ENCODE data around the gene IFIH1.

IFIH1 gene

DNA sequence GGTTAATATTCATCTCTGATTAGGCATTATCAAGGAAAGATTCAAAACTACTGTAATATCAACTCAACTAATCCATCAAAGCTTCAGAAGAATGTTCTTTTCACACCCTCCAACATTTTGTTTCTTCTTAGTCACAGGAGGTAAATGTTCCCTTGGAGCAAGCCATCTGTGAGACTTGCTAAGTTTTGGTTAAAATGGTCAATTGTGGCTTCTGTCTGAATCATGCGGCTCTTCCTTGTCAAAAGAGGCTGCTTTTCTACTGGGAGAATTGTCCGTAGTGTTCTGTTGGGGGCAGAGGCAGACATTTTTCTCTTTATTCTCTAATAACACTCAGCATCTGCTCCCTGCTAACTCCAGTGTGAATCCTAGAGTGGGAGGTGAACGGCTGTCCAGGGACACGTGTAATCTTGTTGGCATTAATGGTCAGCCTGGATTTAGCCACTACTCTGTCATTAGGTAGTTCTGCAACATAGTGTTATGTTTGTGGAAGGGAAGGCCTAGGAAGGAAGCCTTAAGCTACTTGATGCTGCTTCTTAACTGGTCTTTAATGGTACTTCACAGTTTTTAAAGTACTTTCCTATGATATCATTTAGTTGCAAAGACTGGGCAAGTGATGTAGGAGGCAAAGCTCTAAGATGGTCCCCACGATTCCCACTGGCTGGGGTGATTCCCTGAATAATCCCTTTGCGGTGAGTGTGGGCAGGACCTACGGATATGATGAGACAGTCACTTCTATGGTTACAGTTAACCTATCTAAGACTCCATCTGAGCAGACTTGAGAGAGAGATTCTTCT, 52.6 kb downstream of the IFIH1 start:
- no peak overlapping the region for H3K27ac Mint-ChIP-seq
- H3K9me3 Mint-ChIP-seq: no peaks in the 10 kb centered on the region
- TF ChIP-seq CTCF (IDR thresholded peaks at IDR 0.05): no peak
- H3K27me3 Mint-ChIP-seq (ENCODE audit: low read depth, poor library complexity): peaks cover 5% of the 10 kb centered on the region
- no peaks in the 10 kb centered on the region for H3K4me1 Mint-ChIP-seq
- no peak overlapping the region for H3K4me3 Mint-ChIP-seq
- H3K36me3 Mint-ChIP-seq (ENCODE audit: low read depth): no peaks in the 10 kb centered on the region
- DNase-seq: no peak

- no peaks in the 10 kb centered on the region for H3K27me3 Mint-ChIP-seq (ENCODE audit: low read depth, poor library complexity)
- H3K36me3 Mint-ChIP-seq (ENCODE audit: low read depth): no peaks in the 10 kb centered on the region
- no peak for TF ChIP-seq CTCF (IDR thresholded peaks at IDR 0.05)
- H3K27ac Mint-ChIP-seq: no peak overlapping the region
- H3K9me3 Mint-ChIP-seq: no peaks in the 10 kb centered on the region
- DNase-seq: no peak
- H3K4me3 Mint-ChIP-seq: no peak overlapping the region
- H3K4me1 Mint-ChIP-seq: no peaks in the 10 kb centered on the region
These were observed 57.2 kb downstream of the IFIH1 start for GRCh38 chr2:162261032-162261945.

GRCh38 chr2:162258686-162259085, 59.8 kb downstream of the IFIH1 start:
- no peak for DNase-seq
- no peaks in the 10 kb centered on the region for H3K27me3 Mint-ChIP-seq (ENCODE audit: low read depth, poor library complexity)
- H3K27ac Mint-ChIP-seq: no peak overlapping the region
- no peaks in the 10 kb centered on the region for H3K9me3 Mint-ChIP-seq
- H3K36me3 Mint-ChIP-seq (ENCODE audit: low read depth): no peaks in the 10 kb centered on the region
- no peaks in the 10 kb centered on the region for H3K4me1 Mint-ChIP-seq
- no peak overlapping the region for H3K4me3 Mint-ChIP-seq
- no peak for TF ChIP-seq CTCF (IDR thresholded peaks at IDR 0.05)

DNA sequence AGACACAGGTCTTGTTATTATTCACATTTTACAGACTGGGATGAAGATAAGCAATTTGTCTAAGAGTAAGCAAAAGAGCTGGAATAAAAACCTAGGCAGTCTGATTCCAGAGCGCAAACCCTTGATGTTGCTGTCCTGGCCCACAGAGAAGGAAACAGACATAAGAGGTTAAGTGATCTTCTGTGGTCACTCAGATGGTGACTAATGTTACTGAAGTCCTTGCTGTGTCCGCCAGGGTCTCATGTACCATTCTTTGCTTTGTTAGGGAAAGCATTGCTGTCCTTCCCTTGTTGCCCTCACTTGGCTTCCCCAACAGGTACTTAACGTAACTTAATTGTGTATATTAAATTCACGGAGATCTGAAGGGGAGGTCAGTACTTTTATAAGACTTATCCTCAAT, 60.3 kb downstream of the IFIH1 start:
- no peaks in the 10 kb centered on the region for H3K4me1 Mint-ChIP-seq
- no peaks in the 10 kb centered on the region for H3K9me3 Mint-ChIP-seq
- no peak for DNase-seq
- no peaks in the 10 kb centered on the region for H3K27me3 Mint-ChIP-seq (ENCODE audit: low read depth, poor library complexity)
- no peak overlapping the region for H3K4me3 Mint-ChIP-seq
- no peak overlapping the region for H3K27ac Mint-ChIP-seq
- no peaks in the 10 kb centered on the region for H3K36me3 Mint-ChIP-seq (ENCODE audit: low read depth)
- TF ChIP-seq CTCF (IDR thresholded peaks at IDR 0.05): no peak

- H3K36me3 Mint-ChIP-seq (ENCODE audit: low read depth): no peaks in the 10 kb centered on the region
- no peaks in the 10 kb centered on the region for H3K9me3 Mint-ChIP-seq
- no peak for TF ChIP-seq CTCF (IDR thresholded peaks at IDR 0.05)
- no peaks in the 10 kb centered on the region for H3K27me3 Mint-ChIP-seq (ENCODE audit: low read depth, poor library complexity)
- H3K4me1 Mint-ChIP-seq: no peaks in the 10 kb centered on the region
- DNase-seq: no peak
- H3K27ac Mint-ChIP-seq: no peak overlapping the region
- H3K4me3 Mint-ChIP-seq: no peak overlapping the region
These were observed 61.1 kb downstream of the IFIH1 start for GRCh38 chr2:162257425-162257824.
